ENCODE measurements around the gene MYO18A.
"Not testable (repeated sequence)": the region's sequence is repeated elsewhere in the genome, so short reads cannot be mapped to it uniquely, and the experiment has no call there.

MYO18A gene

DNA sequence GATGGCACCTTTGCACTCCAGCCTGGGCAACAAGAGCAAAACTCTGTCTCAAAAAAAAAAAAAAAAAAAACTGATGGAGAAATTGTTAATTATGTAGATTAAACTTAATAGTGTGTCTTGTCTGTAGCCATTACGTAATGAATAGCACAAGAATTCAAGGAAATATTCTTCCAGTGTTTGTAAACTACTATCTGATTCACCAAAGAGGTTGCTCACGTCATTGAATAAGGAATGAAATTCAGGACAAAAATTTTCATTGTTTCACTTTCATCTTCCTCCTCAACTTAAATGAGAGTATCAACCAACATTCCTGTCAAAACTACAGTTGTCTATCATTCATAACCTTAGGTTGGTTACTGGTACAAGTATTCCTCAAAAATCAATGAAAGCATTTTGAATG, 30.7 kb upstream of the MYO18A start:
- TF ChIP-seq, protein P1, sequence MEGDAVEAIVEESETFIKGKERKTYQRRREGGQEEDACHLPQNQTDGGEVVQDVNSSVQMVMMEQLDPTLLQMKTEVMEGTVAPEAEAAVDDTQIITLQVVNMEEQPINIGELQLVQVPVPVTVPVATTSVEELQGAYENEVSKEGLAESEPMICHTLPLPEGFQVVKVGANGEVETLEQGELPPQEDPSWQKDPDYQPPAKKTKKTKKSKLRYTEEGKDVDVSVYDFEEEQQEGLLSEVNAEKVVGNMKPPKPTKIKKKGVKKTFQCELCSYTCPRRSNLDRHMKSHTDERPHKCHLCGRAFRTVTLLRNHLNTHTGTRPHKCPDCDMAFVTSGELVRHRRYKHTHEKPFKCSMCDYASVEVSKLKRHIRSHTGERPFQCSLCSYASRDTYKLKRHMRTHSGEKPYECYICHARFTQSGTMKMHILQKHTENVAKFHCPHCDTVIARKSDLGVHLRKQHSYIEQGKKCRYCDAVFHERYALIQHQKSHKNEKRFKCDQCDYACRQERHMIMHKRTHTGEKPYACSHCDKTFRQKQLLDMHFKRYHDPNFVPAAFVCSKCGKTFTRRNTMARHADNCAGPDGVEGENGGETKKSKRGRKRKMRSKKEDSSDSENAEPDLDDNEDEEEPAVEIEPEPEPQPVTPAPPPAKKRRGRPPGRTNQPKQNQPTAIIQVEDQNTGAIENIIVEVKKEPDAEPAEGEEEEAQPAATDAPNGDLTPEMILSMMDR (IDR thresholded peaks at IDR 0.05; ENCODE audit: control extremely low read depth, extremely low read depth, low read depth, missing control alignments) = no peak
- CTCF ChIA-PET = interaction anchor here (1.2 to 15.3 kb wide), 6 partner anchors 9 to 87 kb away, joined by 3 to 298 read pairs (median 11); partner anchors contain the start of gene MYO18A
- no peak for DNase-seq (ENCODE audit: extremely low spot score)
- POLR2A ChIA-PET = no interaction called here

DNA sequence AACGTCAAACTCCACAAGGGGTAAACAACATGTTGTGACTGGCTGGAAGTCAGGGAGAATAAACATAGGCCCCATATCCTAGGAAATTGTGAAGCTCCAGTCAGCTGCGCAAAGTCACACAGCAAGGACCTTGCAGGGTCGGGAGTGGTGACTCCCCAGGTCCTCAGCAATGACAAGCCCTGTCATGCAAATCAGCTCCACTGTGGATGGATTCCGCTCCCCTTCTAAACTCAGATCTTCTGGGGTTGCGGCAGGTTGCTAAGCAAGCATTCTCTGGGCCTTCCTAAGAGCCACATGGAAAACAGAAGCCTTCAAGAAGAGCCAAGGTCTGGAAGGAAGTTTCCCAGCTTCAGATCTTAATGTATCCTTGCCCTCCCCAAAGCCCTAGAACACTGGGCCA, 28.9 kb upstream of the MYO18A start:
- POLR2A ChIA-PET = interaction anchor here (0.7 kb wide), 1 partner anchor 9 kb away, joined by 3 read pairs; no protein-coding TSS in a partner anchor
- TF ChIP-seq, protein P1 (IDR thresholded peaks at IDR 0.05; ENCODE audit: control extremely low read depth, extremely low read depth, low read depth, missing control alignments) = no peak
- CTCF ChIA-PET = interaction anchor here (0.9 to 15.3 kb wide), 3 partner anchors 11 to 60 kb away, joined by 3 to 298 read pairs (median 37); no protein-coding TSS in a partner anchor
- no peak for DNase-seq (ENCODE audit: extremely low spot score)

DNA sequence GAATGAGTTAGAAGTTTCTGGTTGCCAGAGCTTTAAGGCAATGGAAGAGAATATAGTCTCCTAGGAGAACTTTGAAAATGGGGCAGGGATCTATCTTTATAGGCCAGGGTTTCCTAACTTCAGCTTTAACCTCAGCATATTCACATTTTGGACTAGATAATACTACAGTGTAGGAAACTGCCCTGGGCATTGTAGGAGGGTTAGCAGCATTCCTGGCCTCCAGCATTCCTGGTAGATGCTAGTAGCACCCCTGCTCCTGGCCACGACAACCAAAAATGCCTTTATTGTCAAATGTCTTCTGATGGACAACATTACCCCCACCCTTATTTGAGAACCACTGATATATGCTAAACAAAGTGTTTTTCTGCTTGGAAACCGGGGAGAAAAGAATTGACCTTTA, 27.8 kb upstream of the MYO18A start:
- TF ChIP-seq, protein P1 (IDR thresholded peaks at IDR 0.05; ENCODE audit: control extremely low read depth, extremely low read depth, low read depth, missing control alignments) = no peak
- ChIA-PET CTCF (interaction anchor here (1.1 to 15.3 kb wide), 9 partner anchors 8 to 84 kb away, joined by 3 to 298 read pairs (median 4); partner anchors contain the start of gene MYO18A), POLR2A (no interaction called here)
- no peak for DNase-seq (ENCODE audit: extremely low spot score)

DNA sequence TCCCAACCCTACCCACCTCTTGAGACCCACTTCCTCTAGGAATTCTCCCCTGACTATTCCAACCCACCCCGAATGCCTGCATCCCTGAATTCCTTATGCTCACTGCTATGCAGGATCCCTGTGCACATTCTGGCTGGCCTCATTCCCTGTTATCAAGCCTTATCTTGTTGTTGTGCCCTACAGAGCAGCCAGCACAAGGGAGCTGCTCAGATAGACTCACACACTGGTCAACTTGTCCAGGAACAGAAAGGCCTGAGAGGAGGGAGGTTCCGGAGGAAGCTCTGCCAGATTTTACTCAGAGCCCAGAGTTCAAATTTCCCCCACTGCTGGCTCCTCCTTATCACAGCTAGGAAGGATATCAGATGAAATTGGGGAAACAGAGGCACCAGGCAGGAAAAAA, 24.8 kb upstream of the MYO18A start:
- no peak for DNase-seq (ENCODE audit: extremely low spot score)
- ChIA-PET CTCF (interaction anchor here (1.3 to 3.8 kb wide), 4 partner anchors 14 to 60 kb away, joined by 4 to 43 read pairs (median 4); partner anchors contain the start of gene MYO18A), POLR2A (interaction anchor here (0.8 kb wide), 1 partner anchor 87 kb away, joined by 3 read pairs; no protein-coding TSS in a partner anchor)
- TF ChIP-seq, protein P1 (IDR thresholded peaks at IDR 0.05; ENCODE audit: control extremely low read depth, extremely low read depth, low read depth, missing control alignments) = no peak

DNA sequence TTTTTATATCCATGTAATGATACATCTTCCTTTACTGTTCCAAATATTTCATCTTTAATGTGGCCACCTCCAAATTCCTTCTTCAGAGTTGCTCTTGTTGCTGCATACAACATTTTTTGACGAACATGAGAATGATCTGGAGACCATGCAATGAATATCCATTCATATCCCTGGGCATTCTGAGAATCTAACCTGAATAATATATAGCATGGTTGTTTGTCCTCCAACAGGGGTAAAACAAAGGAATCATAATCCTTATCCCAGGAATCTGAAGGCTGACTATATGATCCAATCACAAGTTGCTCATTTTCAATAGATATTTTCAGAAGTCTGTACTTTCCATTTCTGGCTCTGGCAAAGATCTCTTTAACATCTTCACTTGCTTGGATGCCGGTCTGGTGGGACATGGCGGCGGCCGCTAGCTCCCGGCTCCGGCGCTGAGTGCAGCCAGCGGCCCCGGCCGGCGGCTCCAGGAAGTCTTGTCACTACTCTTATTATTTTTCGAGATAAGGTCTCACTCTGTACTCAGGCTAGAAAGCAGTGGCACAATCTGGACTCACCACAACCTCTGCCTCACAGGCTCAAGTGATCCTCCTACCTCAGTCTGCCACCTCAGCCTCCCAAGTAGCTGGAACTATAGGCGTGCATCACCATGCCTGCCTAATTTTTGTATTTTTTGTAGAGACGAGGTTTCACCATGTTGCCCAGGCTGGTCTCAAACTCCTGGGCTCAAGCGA, 24.0 kb upstream of the MYO18A start:
- DNase-seq (ENCODE audit: extremely low spot score); POLR2A ChIA-PET: not testable (repeated sequence)
- CTCF ChIA-PET = interaction anchor here (1.2 to 3.8 kb wide), 4 partner anchors 11 to 55 kb away, joined by 3 to 43 read pairs (median 4); partner anchors contain the start of gene MYO18A

DNA sequence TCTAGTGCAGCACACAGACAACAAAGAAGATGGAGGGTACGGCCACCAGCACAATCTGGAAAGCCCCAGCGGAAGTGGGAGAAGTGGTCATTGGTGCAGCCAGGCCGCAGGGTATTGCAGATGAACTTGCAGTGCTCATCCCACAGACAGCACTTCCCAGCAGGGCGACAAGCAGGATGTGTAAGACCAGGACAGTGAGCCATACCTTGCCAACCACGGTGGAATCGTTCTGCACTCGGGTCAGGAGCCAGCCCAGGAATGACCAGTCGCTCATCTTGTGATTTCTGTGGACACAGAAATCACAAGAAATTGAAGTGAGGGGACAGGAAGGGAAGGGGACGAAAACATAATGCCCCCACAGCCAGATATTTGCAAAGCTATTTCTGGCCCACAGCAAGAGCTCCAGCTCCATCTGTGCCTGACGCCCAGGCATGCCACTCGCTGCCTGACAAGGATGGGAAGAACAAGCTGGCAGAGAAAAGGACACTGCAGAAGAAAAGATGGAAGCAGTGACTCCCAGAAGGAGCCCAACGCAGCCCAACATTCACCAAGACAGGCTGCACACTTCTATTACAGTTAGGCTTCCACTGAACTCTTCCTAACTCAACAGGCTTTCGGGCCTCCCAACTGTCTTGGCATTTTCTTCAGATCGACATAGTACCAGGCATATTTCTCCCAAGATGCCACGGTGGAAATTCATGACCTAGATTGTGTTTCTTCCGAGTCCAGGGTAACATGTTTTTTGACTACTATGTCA, 17.5 kb upstream of the MYO18A start:
- POLR2A ChIA-PET = no interaction called here
- CTCF ChIA-PET = interaction anchor here (1.2 to 11.1 kb wide), 3 partner anchors 14 to 22 kb away, joined by 4 to 134 read pairs (median 48); partner anchors contain the start of gene MYO18A
- TF ChIP-seq, protein P1 (IDR thresholded peaks at IDR 0.05; ENCODE audit: control extremely low read depth, extremely low read depth, low read depth, missing control alignments) = no peak
- DNase-seq (ENCODE audit: extremely low spot score) = no peak
